Activated B cell treated with CpG ODN at 0.5 μM for 24 hours (primary cell): Measurements from ENCODE around the gene ACOX2. TPM values are rescaled to one million over a fixed set of nuclear protein-coding genes. Genes with fewer than 3 reads are reported as not detected.

Experiments used
- ATAC-seq: fragments of 200-7000 bp; cut with Tn5 transposase; one replicate; pipeline ENCODE4 v1.10.0; 2021; ENCODE audit warnings: low read depth, mild to moderate bottlenecking, moderate library complexity
- CTCF ChIA-PET: fragments of 350-600 bp; sonication (Branson Sonifier 250); formaldehyde crosslinking; loops from one replicate; lab custom pipeline; 2021; ENCODE audit warnings: antibody characterized with exemption; lab: Charles Lee
- POLR2A ChIA-PET: fragments of 350-600 bp; sonication (Branson Sonifier 250); formaldehyde crosslinking; loops from one replicate; lab custom pipeline; 2021; ENCODE audit warnings: antibody characterized with exemption; lab: Charles Lee
- DNase-seq: peaks from one replicate; pipeline ENCODE4 v3.0.0; 2022
- H3K27ac Mint-ChIP-seq: one replicate; pipeline ENCODE4 v1.8.0; 2020; ENCODE audit warnings: mixed read lengths
- H3K27me3 Mint-ChIP-seq: one replicate; pipeline ENCODE4 v1.8.0; 2021; ENCODE audit warnings: mixed read lengths
- H3K36me3 Mint-ChIP-seq: one replicate; pipeline ENCODE4 v1.8.0; 2021; ENCODE audit warnings: low read depth, mixed read lengths
- H3K4me1 Mint-ChIP-seq: one replicate; pipeline ENCODE4 v1.8.0; 2021; ENCODE audit warnings: mixed read lengths
- H3K4me3 Mint-ChIP-seq: one replicate; pipeline ENCODE4 v1.8.0; 2020; ENCODE audit warnings: mild to moderate bottlenecking, mixed read lengths
- H3K9me3 Mint-ChIP-seq: one replicate; pipeline ENCODE4 v1.8.0; 2020; ENCODE audit warnings: mixed read lengths
- CTCF ChIP-seq: fragments of 200-600 bp; IDR thresholded peaks from one replicate; pipeline ENCODE4 v1.8.0; 2022; ENCODE audit warnings: antibody characterized with exemption, mild to moderate bottlenecking
- intact Hi-C: fragments of 100-400 bp; cut with micrococcal nuclease; formaldehyde crosslinking; loops from one replicate; pipeline ENCODE4 v1.15.1; 2024
- total RNA-seq: library from RNA; stranded (reverse); gene quantifications from 2 replicates; pipeline ENCODE4 v1.2.3, GENCODE V29; 2022

Gene ACOX2
- total RNA-seq, 1 donor from 2014 or later: not detected

GRCh38 chr3:58563386-58564035, 26.5 kb upstream of the ACOX2 start:
- Mint-ChIP-seq H3K9me3 (no peaks in the 10 kb centered on the region), H3K4me3 (no peak overlapping the region), H3K4me1 (no peaks in the 10 kb centered on the region), H3K27ac (no peak overlapping the region), H3K36me3 (no peaks in the 10 kb centered on the region), H3K27me3 (no peaks in the 10 kb centered on the region)
- ATAC-seq (no peak), DNase-seq (no peak)
- CTCF ChIA-PET: no interaction called here
- POLR2A ChIA-PET: no interaction called here
- no peak for TF ChIP-seq CTCF
- intact Hi-C loops: no loop called here

GRCh38 chr3:58562498-58562897, 25.5 kb upstream of the ACOX2 start:
- ATAC-seq (no peak), DNase-seq (no peak)
- no peaks in the 10 kb centered on the region for H3K9me3 Mint-ChIP-seq
- H3K4me3 Mint-ChIP-seq: no peak overlapping the region
- intact Hi-C loops: no loop called here
- POLR2A ChIA-PET: no interaction called here
- TF ChIP-seq CTCF: no peak
- CTCF ChIA-PET: no interaction called here
- peaks cover 1% of the 10 kb centered on the region for H3K27me3 Mint-ChIP-seq
- H3K36me3 Mint-ChIP-seq: no peaks in the 10 kb centered on the region
- no peaks in the 10 kb centered on the region for H3K4me1 Mint-ChIP-seq
- H3K27ac Mint-ChIP-seq: no peak overlapping the region

- Mint-ChIP-seq H3K4me1 (no peaks in the 10 kb centered on the region), H3K27ac (no peak overlapping the region), H3K27me3 (peaks cover 9% of the 10 kb centered on the region), H3K4me3 (no peak overlapping the region), H3K9me3 (no peaks in the 10 kb centered on the region), H3K36me3 (no peaks in the 10 kb centered on the region)
- ChIA-PET POLR2A (no interaction called here), CTCF (interaction anchor here (1.0 kb wide), 1 partner anchor 9 kb away, joined by 3 read pairs; no protein-coding TSS in a partner anchor)
- no peak for ATAC-seq
- DNase-seq: no peak
- no peak for TF ChIP-seq CTCF
- intact Hi-C loops: no loop called here
Measured at GRCh38 chr3:58560771-58561311, 23.9 kb upstream of the ACOX2 start.

- Mint-ChIP-seq H3K4me1 (no peaks in the 10 kb centered on the region), H3K27me3 (peaks cover 9% of the 10 kb centered on the region), H3K4me3 (no peak overlapping the region), H3K36me3 (no peaks in the 10 kb centered on the region), H3K9me3 (no peaks in the 10 kb centered on the region), H3K27ac (no peak overlapping the region)
- ATAC-seq (no peak), DNase-seq (no peak)
- ChIA-PET POLR2A (no interaction called here), CTCF (no interaction called here)
- no peak for TF ChIP-seq CTCF
- intact Hi-C loops: no loop called here
Measured at GRCh38 chr3:58559586-58559985, 22.6 kb upstream of the ACOX2 start.

GRCh38 chr3:58557491-58557890, 20.5 kb upstream of the ACOX2 start:
- TF ChIP-seq CTCF: no peak
- no peaks in the 10 kb centered on the region for H3K36me3 Mint-ChIP-seq
- no peak overlapping the region for H3K27ac Mint-ChIP-seq
- H3K27me3 Mint-ChIP-seq: peaks cover 10% of the 10 kb centered on the region
- no peak overlapping the region for H3K4me3 Mint-ChIP-seq
- POLR2A ChIA-PET: no interaction called here
- ATAC-seq: no peak
- intact Hi-C loops: no loop called here
- no peak for DNase-seq
- H3K9me3 Mint-ChIP-seq: peaks cover 3% of the 10 kb centered on the region
- CTCF ChIA-PET: interaction anchor here (1.1 kb wide), 2 partner anchors 9 to 11 kb away, joined by 3 to 4 read pairs; no protein-coding TSS in a partner anchor
- H3K4me1 Mint-ChIP-seq: no peaks in the 10 kb centered on the region
